Neutrophil (primary cell): ENCODE results near the gene TRIM22.
"Not testable (repeated sequence)": the region's sequence is repeated elsewhere in the genome, so short reads cannot be mapped to it uniquely, and the experiment has no call there.

Experiments
- H3K27ac ChIP-seq: fragments of 200-600 bp; sonication (generic); 2 replicates; pipeline ENCODE4 v1.5.1; 2016; ENCODE audit warnings: mild to moderate bottlenecking, moderate library complexity
- H3K27me3 ChIP-seq: fragments of 200-600 bp; sonication (generic); 2 replicates; pipeline ENCODE4 v1.6.0; 2016; ENCODE audit warnings: mild to moderate bottlenecking
- H3K36me3 ChIP-seq: fragments of 200-600 bp; sonication (generic); 2 replicates; pipeline ENCODE4 v1.5.1; 2017
- H3K4me1 ChIP-seq, 2 experiments: fragments of 200-600 bp in 1 of 2; sonication (generic) in 1 of 2; 1 replicate in 1 of 2; 2 replicates in 1 of 2; pipeline versions ENCODE4 v1.5.1 to v1.6.1; 2013 to 2016; ENCODE audit warnings: low read depth in 1 of 2, low read length in 1 of 2, mild to moderate bottlenecking in 1 of 2, moderate library complexity in 1 of 2; ENCODE audit not compliant: control insufficient read depth in 1 of 2, insufficient read depth in 1 of 2
- H3K4me3 ChIP-seq, 2 experiments: fragments of 200-600 bp in 1 of 2; sonication (generic) in 1 of 2; 1 replicate in 1 of 2; 2 replicates in 1 of 2; pipeline ENCODE4 v1.5.1; 2013 to 2016; ENCODE audit warnings: low read depth in 1 of 2, low read length in 1 of 2, mild to moderate bottlenecking in 1 of 2, moderate library complexity in 1 of 2
- H3K9me3 ChIP-seq: fragments of 200-600 bp; sonication (generic); 2 replicates; pipeline ENCODE4 v1.5.1; 2016
- TF ChIP-seq, protein P1 (sequence below): fragments of 200-600 bp; sonication (generic); IDR thresholded peaks from 2 replicates; pipeline ENCODE4 v1.5.1; 2016; ENCODE audit warnings: antibody characterized with exemption

Gene TRIM22

DNA sequence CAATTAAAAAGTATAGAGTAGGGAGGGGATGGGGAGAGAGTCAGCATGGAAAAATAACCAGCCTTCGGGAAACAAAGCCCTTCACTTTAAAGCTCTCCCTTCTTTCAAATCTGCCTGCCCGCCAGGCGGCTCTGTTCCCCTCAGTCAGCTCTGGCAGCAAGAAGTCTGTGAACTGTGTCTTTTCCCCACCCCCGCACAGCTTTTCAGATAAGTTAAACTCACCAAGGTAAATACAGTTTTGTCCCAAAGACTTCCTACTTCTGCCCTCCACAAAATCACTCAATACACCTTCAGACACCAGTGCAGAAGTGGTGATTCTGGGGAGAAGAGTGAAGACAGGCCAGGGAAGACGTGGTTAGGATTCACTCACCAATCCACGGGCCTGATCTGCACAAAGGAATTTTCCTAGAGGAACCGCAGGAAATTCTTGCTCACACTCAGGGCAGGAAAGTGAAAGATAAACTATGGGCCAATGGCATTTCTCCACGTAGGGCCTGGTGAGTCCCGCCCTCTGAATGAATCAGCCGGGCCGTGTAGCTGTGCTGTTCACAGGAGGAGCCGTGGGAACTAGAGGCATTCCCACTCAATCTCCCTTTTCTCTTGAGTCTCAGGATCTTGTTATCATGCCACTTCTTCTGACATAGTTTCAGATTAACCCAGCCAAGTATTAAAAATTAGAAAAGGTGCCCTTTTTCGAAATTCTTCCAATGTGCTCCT is 4.8 kb upstream of the TRIM22 start, which contains the start of gene TRIM5:
Gene TRIM5, minus strand, starts transcription at position 429 of the 717 bp plus-strand sequence. CDS start 4,897 bp downstream, outside the sequence.
- Histone ChIP-seq H3K27ac (peak within 1 kb of the TSS; percentile 87), H3K36me3 (peaks cover 4% of the 10 kb centered on the region), H3K27me3 (no peaks in the 10 kb centered on the region), H3K4me1 (peaks cover 24 to 26% of the 10 kb centered on the region in 2 experiments), H3K9me3 (no peaks in the 10 kb centered on the region), H3K4me3 (peak within 1 kb of the TSS; percentile 62 to 73)
- TF ChIP-seq, protein P1, sequence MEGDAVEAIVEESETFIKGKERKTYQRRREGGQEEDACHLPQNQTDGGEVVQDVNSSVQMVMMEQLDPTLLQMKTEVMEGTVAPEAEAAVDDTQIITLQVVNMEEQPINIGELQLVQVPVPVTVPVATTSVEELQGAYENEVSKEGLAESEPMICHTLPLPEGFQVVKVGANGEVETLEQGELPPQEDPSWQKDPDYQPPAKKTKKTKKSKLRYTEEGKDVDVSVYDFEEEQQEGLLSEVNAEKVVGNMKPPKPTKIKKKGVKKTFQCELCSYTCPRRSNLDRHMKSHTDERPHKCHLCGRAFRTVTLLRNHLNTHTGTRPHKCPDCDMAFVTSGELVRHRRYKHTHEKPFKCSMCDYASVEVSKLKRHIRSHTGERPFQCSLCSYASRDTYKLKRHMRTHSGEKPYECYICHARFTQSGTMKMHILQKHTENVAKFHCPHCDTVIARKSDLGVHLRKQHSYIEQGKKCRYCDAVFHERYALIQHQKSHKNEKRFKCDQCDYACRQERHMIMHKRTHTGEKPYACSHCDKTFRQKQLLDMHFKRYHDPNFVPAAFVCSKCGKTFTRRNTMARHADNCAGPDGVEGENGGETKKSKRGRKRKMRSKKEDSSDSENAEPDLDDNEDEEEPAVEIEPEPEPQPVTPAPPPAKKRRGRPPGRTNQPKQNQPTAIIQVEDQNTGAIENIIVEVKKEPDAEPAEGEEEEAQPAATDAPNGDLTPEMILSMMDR, result peak; percentile 45

DNA sequence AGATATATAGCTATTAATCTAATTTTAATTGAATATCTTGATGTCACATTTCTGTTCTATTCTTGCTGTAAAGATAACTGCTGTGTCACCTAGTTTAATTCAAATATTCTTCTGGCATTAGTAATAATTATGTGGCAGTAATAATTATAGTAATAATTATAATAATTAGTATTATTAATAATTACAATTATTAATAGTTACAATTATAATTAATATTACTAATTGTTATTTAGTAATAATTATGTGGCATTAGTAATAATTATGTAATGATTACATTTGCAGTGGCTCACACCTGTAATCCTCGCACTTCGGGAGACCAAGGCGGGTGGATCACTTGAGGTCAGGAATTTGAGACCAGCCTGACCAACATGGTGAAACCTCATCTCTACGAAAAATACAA is 3.2 kb upstream of the TRIM22 start:
- no peak overlapping the region for H3K4me3 ChIP-seq
- H3K27me3 ChIP-seq, result no peaks in the 10 kb centered on the region
- TF ChIP-seq, protein P1, result no peak
- H3K36me3 ChIP-seq, result no peaks in the 10 kb centered on the region
- H3K4me1 ChIP-seq, result peaks cover 40 to 42% of the 10 kb centered on the region in 2 experiments
- H3K9me3 ChIP-seq, result no peaks in the 10 kb centered on the region
- no peak overlapping the region for H3K27ac ChIP-seq

DNA sequence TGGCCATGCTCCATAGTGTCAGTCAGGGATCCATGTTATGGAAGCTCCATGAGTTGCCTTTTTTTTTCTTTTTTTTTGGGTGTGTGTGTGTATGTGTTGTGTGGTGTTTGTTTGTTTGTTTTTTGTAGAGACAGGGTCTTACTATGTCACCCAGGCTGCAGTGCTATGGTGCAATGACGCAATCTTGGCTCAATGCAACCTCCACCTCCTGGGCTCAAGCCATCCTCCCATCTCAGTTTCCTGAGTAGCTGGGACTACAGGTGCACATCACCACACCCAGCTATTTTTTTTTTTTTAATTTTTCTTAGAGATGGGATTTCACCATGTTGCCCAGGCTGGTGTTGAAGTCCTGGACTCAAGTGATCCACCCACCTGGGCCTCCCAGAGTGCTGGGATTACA is 1.1 kb upstream of the TRIM22 start:
- TF ChIP-seq, protein P1, result no peak
- Histone ChIP-seq H3K4me1 (peaks cover 52 to 55% of the 10 kb centered on the region in 2 experiments), H3K27ac (peak overlapping the region; percentile 84), H3K27me3 (no peaks in the 10 kb centered on the region), H3K9me3 (no peaks in the 10 kb centered on the region), H3K4me3 (no peak overlapping the region), H3K36me3 (no peaks in the 10 kb centered on the region)

GRCh38 chr11:5690216-5690615 is 626 bp downstream of the TRIM22 start:
- Histone ChIP-seq H3K27ac (peak overlapping the region; percentile 84), H3K36me3 (no peaks in the 10 kb centered on the region), H3K4me3 (peak overlapping the region; percentile 53 to 73), H3K27me3 (no peaks in the 10 kb centered on the region), H3K9me3 (no peaks in the 10 kb centered on the region), H3K4me1 (peaks cover 42 to 43% of the 10 kb centered on the region in 2 experiments)
- TF ChIP-seq, protein P1, result no peak

DNA sequence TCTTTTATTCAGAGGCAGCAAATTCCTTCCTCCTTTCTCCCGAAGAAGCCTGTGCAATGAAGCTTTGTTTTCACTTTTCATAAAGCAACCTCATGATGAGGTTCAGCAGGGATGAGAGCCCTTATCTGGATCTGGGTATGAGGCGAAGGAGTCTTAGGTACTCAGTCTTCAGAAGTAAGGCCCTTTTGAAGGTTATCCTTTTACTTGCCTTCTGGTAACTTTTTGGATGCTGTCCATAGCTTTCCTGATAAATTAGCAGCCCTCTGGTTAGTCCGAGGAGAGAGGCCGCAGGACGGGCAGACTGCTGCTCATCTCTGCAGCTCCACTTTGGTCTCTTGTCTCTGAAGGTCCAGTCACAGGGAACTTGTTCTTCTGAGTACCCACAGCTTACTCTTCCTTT is 1.1 kb downstream of the TRIM22 start:
- H3K36me3 ChIP-seq, result no peaks in the 10 kb centered on the region
- TF ChIP-seq, protein P1, result no peak
- no peaks in the 10 kb centered on the region for H3K27me3 ChIP-seq
- no peaks in the 10 kb centered on the region for H3K9me3 ChIP-seq
- H3K27ac ChIP-seq, result peak overlapping the region; percentile 84
- H3K4me3 ChIP-seq, result peak overlapping the region; percentile 53 to 73
- H3K4me1 ChIP-seq, result peaks cover 39 to 40% of the 10 kb centered on the region in 2 experiments

GRCh38 chr11:5691238-5691963 is 1.8 kb downstream of the TRIM22 start:
- Histone ChIP-seq H3K4me3 (peak overlapping the region; percentile 53 to 73), H3K27ac (peak overlapping the region; percentile 84), H3K4me1 (peaks cover 39 to 40% of the 10 kb centered on the region in 2 experiments)
- not testable (repeated sequence) for H3K27me3 ChIP-seq, H3K36me3 ChIP-seq, H3K9me3 ChIP-seq
